GM21786 (cell line): ENCODE measurements around the gene SLC31A1.
"Not testable (repeated sequence)": the region's sequence is repeated elsewhere in the genome, so short reads cannot be mapped to it uniquely, and the experiment has no call there.

Experiments used
- ATAC-seq: cut with Tn5 transposase; IDR thresholded peaks from one replicate; pipeline ENCODE4 v1.9.1; 2021; ENCODE audit not compliant: unreplicated experiment

The SLC31A1 gene

DNA sequence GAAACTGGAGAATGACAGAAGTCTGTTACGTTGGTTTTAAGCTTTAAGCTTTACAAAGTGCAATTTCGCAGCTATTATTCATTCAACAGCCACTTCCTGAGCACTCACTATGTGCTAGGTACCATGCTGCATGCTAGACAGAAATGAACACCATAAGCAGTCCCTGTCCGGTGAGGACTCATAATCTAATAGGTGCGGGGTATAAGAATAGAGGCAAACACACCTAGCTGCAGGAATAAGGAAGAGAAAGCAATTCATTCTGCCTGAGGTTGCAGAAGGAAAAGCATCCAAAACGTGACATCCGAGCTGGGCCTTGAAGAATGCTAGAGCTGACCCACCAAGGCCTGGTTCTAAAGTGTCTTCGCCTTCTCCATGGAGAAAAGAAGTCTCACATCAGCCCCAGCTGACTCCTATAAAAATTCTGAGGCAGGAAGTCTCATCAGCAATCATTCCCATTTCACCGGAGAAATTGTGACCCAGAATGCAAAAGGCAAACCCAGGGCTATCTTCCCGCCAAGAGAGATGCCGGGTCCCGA, 809 bp upstream of the SLC31A1 start:
- no peak for ATAC-seq

DNA sequence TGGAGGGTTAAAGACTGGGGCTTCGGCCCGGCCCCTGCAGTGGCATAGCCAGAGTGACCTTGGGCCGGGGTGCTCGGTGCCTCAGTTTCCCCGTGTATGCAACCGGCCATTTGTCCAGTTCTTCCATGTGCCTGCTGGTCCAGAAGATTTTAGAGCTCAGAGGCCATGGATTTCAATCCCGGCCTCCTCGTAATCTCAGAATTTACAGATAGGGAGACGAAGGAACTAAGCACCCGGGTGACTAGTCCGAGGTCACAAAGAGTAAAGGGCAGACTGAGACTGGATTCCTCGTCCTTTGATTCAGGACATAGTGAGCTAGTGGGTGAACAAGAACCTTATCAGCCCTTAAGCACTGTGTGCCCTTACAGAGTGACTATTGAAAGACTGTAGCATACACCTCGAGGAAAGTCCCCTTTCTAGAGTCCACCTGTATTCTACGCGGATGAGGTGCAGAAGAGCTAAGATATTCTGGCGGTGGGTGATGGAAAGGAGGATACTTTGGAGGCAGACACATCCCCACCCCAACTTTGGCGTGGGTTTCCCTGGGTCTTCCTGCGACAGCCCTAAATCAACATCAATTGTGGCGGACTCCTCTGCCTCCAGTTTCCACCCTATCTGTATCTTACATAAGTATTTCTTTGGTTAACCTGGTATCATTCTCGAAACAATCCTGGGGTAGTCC, 597 bp downstream of the SLC31A1 start:
- ATAC-seq = no peak

DNA sequence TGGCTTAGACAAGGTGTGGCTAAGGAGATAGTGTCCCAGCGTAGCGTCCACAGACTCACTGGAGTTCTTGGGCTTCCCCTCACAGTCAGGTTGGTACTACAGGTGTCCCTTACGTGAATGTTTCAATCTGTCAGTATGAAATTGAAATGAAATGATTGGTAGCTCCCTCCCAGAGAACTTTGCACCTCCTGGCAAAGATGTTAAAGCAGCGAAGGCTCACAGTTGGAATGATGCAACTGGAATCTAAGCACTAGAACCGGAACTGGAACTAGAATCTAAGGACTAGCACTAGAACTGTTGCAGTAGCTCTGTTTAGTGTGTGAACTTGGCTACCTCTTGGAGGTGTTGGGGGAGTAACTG, 1.1 kb downstream of the SLC31A1 start:
- ATAC-seq = no peak

DNA sequence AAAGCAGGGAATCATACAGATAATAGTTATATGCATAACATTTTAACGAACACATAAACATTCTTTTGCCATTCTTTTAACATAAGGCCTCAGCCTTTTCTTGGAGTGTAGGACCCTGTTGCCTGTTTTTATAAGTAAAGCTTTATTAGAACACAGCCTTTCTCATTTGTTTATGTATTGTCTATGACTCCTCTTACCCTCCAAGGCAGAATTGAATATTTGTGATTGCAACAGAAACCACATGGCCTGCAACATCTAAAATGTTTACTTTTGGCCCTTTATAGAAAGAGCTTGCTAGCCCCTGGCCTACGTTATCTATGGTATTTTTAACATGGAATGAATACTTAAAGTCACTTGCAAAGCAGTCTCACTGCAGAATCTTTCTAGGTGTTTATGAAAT, 2.6 kb downstream of the SLC31A1 start:
- no peak for ATAC-seq

DNA sequence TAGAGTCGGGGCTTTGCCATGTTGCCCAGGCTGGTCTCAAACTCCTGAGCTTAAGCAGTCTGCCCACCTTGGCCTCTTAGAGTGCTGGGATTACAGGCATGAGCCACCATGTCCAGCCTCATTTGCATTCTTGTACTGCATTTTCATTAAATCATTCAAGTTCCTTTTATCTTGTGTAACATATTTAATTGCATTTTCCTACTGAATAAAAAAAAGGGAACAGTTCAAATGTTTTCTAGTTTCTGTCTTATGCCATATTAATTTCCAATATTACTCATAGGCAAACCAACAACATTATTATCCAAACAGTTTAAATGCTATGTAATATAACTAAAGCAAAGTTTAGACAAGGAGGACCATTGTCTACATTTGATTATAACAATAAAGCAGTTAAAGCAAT, 6.1 kb downstream of the SLC31A1 start:
- no peak for ATAC-seq

DNA sequence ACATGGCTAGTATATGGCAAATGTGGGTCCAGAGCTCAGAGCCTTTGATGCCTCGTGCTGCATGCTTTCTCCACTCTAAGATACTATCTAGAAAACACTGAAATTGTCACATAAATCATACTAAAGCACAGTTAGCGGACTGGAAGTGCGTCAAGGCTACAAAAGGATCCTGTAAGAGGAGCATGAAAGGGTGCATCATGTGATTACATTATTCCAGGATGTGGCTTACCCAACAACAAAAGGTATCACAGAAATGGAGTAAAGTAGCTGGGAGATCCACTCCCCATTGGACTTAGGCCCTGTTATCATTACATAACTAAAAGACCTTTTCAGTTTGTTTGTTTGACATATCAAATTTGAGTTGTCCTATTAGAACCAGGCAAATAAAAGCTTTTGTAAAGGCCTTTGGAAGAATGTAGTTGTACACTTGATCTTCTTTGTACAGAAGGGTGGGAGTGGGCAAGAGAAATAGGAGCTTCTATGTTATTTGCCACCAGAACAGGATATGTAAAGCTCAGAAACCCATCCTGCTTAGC, 6.9 kb downstream of the SLC31A1 start:
- no peak for ATAC-seq

DNA sequence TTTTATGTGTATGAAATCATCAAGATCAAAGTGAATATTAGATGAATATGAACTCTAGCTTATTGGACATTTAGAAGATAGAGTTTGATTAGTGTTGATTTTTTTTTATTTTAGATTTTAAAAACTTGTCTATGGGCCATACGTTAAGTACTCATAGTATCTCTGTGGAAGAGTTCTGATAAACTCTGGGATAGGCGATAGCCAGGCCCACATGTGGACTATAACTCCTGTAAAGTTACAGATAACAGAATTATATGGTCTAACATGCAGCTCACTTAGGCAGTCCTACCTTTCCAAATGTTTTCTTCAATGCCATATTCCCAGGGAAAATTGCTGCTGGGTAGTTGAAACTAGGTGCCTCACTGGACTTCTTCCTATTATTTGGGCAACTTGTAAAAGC, 10.4 kb downstream of the SLC31A1 start:
- ATAC-seq = no peak

DNA sequence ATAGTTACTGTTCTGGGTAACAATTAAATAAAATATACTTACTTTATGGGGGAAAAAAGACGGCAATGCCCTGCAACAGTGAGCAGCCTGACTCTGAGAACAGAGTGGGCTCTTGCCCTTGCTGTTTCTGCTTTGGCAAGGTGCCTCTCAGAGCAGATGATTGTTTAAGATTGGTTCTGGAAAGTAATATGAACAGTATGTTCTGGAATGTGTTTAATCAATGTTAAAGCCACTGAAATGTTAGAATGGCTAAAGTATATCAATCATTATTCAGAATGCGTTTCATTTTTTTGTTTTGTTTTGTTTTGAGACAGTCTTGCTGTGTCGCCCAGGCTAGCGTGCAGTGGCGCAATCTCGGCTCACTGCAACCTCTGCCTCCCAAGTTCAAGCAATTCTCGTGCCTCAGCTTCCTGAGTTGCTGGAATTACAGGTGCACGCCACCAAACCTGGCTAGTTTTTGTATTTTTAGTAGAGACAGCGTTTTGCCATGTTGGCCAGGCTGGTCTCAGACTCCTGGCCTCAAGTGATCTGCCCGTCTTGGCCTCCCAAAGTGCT, 14.4 kb downstream of the SLC31A1 start:
- not testable (repeated sequence) for ATAC-seq

DNA sequence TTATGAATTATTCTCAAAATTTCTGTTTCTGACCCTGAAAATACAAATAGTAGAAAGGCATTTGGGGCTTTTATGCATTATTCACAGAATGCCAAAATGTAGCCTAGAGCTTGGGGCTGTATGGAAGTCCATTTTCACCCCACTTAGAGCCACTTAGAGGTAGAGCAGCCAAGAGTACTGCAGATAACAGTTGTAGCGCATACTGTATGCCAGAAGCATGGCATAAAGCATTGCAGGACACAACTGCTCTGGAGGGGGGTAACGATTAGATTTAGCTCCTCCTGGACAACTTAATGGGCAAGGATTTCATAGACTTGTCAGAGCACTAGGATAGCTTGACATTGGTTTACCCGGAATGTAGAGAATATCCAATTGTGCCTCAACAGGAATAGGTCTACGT, 15.7 kb downstream of the SLC31A1 start:
- ATAC-seq = no peak

DNA sequence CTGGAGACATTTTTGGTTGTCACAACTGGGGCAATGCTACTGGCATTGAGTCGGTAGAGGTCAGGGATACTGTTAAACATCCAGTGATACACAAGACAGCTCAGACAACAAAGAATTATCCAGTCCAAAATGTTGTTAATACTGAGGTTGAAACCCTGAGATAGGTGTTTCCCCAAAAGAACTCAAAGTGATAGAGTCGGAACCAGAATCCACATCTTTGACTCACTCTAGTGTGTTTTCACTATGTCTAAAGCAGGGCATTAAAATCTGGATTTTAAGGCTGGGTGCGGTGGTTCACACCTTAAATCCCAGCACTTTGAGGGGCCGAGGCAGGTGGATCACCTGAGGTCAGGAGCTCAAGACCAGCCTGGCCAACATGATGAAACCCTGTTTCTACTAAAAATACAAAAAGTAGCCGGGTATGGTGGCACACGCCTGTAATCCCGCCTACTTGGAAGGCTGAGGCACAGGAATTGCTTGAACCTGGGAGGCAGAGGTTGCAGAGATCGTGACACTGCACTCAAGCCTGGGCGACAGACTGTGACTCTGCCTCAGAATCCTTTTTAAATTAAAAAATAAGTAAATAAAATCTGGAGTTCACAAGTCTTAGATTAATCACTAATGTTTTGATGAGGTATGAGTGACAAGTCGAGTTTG, 17.0 kb downstream of the SLC31A1 start:
- ATAC-seq = no peak

DNA sequence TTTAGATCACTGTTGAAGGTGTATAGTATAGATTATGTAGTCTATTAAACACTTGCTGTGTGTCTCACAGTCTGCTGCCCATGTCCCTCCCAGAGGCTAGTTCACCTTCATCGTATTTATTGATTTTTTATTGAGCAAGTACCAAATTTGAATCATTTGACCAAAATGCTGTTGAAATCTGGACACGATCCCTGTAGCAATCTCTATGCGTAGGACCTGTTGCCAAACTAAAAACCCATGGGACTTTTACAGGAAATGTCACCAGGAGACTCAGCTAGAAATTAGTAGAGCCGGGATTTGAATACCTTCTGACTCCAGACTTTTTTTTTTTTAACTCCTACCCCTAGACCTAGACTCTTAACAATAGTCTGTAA, 17.5 kb downstream of the SLC31A1 start:
- ATAC-seq = no peak

DNA sequence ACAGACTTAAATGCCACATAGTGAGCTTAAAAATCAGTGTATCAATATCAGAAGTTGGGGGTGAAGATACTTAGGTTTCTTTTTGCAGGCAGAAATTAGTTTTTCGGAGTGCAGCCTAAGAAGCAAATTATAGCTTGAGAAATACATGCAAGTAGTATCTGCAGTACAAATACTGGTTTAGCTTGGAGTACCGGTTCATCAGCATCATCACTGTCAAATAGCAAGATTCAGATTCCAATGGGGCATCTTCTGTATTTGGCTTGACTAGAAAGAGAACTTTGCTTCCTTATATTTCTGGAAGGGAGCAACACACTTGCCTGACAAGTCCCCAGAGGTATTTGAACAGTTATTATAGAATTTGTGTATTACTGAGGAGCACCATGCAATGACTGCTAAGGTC, 19.8 kb downstream of the SLC31A1 start:
- no peak for ATAC-seq

DNA sequence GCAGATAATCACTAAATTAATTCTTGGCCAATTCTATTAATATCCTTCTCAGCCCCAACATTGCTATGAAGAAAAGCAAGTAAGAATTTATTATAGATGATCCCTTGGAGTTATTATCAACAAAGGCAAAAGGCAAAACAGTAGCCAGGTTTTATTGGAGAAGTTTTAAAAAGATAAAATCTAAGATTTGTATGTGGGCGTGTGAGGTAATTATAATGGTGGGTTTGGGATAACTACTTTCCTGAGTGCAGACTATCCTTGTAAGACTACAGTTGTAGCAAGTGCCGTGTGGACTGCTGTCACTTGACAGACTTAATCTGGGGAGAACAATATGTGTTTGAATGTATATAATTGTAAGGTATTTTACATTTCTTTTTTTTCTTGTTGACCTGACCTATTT, 23.2 kb downstream of the SLC31A1 start:
- no peak for ATAC-seq

DNA sequence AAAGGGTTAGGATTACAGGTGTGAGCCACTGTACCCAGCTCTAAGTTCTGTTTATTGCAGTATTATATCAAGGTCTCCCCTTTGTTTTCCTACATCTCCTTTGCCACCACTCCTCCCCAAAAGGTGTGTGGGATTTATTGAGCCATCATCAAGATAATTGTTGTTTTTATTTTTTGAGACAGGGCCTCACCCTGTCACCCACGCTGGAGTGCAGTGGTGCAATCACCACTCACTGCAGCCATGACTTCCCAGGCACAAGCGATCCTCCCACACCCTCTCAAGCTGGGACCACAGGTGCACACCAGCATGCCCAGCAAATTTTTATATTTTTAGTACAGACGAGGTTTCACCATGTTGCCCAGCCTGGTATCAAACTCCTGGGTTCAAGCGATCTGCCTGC, 24.6 kb downstream of the SLC31A1 start:
- no peak for ATAC-seq

DNA sequence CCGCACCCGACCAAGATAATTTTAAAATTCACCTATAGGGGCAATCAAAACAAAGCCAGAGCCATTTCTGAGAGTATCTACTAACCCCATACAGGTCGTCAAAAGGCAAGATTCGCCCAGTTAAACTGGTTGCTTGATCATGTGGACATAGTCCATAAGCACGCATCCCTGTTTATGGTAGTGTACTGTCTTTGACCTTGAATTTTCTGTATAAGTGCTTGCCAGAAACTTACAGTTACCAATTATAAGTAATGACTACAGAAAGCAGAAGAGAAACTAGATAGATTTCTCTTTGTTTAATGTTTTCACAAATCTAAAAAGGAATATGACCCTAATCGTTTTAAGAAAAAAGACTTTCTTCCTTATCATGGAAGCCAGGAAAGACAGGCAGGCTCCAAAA, 25.6 kb downstream of the SLC31A1 start:
- no peak for ATAC-seq

DNA sequence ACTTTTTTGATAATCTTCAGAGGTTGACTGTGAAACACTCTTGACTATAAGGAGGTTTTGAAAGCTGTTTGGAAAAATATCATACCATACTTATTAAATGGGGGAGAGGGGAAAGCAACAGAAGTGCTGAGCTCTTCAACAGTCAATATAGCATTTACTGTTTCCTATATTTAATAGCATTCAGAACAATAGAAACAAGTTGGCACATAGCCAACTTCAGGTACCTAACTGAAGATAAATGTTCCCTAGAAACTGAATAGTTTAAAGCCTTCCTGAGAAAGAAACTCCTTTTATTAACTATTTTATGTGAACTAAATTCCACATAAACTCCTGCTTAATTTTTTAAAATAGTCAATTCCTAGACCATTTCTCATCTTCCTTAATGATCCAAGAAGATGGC, 26.3 kb downstream of the SLC31A1 start:
- ATAC-seq = no peak

DNA sequence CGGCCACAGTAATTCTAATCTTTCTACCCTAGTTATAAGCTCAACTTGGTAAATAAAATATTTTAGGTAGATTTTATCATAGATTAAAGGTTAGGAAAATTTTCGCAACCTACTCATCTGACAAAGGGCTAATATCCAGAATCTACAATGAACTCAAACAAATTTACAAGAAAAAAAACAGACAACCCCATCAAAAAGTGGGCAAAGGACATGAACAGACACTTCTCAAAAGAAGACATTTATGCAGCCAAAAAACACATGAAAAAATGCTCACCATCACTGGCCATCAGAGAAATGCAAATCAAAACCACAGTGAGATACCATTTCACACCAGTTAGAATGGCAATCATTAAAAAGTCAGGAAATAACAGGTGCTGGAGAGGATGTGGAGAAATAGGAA, 28.3 kb downstream of the SLC31A1 start:
- not testable (repeated sequence) for ATAC-seq

DNA sequence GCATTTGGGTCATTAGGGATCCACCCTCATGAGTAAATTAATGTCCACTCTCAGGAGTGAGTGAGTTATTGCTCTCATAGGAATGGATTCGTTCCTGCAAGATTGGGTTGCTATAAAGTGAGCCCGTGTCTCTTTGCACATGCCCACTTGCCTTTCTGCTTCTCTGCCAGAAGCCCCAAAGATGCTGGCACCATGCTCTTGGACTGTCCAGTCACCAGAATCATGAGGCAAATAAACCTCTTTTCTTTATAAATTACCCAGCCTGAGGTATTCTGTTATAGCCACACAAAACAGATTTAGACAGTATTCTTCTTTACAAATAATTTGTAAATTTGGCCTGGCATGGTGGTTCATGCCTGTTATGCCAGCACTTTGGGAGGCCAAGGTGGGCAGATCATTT, 29.5 kb downstream of the SLC31A1 start:
- no peak for ATAC-seq

DNA sequence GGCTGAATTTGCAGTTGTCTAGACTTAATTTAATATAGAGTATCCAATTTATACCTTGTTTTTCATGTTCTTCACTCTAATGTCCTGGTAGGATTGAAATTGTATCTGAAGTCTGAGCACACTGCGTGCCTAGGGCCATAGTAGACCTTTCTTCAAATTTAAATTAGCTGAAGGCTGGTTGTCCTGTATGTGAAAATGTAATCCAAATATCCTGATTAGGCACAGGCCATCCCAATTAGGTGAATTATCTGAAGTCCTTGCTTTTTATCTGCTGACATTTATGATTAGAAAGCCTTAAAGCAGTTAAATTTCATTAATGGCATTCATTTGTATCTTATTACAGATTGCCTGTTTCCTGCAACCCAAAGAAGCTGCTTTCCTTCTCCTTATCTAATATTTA, 33.6 kb downstream of the SLC31A1 start:
- no peak for ATAC-seq

DNA sequence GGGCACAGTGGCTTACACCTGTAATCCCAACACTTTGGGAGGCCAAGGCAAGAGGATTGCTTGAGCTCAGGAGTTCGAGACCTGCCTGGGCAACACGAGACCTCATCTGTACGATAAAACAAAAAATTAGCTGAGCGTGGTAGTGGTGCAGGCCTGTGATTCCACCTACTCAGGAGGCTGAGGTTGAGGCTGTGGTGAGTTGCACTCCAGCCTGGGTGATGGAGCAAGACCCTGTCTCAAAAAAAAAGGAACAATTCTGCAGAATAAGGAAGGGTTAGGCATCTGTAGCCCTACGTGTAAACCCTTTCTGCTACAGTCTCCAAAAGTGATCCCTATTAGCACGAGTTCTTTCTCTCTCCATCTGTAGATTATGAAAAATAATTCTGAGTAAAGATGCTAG, 34.1 kb downstream of the SLC31A1 start:
- ATAC-seq = no peak

DNA sequence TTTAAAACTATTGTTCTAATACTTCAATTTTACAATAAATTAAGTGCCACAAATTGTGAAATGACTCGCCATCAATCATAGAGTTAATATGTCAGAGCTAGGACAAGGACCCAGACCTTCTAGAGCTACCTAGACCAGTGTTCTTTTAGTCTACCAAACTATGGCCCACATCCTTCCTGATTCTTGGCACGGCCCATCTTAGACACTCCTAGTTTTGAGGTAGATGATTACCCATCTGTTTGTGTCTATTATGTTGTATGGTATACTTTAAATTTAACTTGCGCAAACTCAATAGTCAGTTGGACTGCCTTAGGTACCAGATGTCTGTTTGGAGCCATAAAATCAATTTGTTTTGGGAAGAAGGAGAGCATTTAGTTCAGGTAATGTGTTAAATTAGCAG, 36.5 kb downstream of the SLC31A1 start:
- no peak for ATAC-seq

DNA sequence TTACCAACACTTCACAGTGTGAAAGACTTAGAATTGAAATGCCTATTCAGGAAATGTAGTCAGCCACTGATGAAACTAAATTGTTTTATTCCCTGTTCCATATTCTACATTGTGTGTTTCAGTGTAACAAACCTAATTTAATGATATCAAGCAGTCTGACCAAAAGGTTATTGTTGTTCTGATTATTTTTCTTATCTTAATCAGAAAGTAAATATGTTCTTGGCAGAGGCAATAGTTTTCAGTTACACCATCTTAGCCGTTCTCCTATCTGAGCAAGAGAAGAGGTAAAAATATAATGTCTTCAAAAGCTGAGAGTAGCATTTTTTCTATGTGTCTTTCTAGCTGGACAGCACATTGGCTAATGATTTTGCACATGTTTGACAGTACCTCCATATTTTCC, 36.9 kb downstream of the SLC31A1 start:
- no peak for ATAC-seq
